Thyroid gland (tissue), 4 donors: Measurements from ENCODE around the gene MET. TPM values are rescaled to one million over a fixed set of nuclear protein-coding genes. Genes with fewer than 3 reads are reported as not detected.
A peak's percentile ranks its signal among the peaks of the same experiment; 100 is the strongest.

Source experiments
- DNase-seq, 2 donors: peaks; one replicate each; pipeline ENCODE4 v3.0.0-alpha.2; 2019
- H3K27ac ChIP-seq, 3 donors: fragments of 200-600 bp; sonication (generic); 1 replicate in 2 of 3; 2 replicates in 1 of 3; pipeline ENCODE4 v1.5.1; 2016 to 2019; ENCODE audit warnings: mild to moderate bottlenecking in 1 of 3, moderate library complexity in 1 of 3
- H3K27me3 ChIP-seq: fragments of 200-600 bp; sonication (generic); one replicate; pipeline ENCODE4 v1.5.1; 2019
- H3K36me3 ChIP-seq, 2 donors: fragments of 200-600 bp; sonication (generic); one replicate each; pipeline ENCODE4 v1.5.1; 2016 to 2019
- H3K4me1 ChIP-seq, 2 donors: fragments of 200-600 bp; sonication (generic); one replicate each; pipeline ENCODE4 v1.5.1; 2017 to 2019
- H3K4me3 ChIP-seq, 3 donors: fragments of 200-600 bp; sonication (generic); replicated peaks in 1 of 3; 1 replicate in 2 of 3; 2 replicates in 1 of 3; pipeline ENCODE4 v1.5.1; 2016; ENCODE audit warnings: mild to moderate bottlenecking in 1 of 3
- H3K9me3 ChIP-seq: fragments of 200-600 bp; sonication (generic); one replicate; pipeline ENCODE4 v1.5.1; 2017
- CTCF ChIP-seq, 6 experiments: fragments of 200-600 bp in 3 of 6; fragments of 450-650 bp in 3 of 6; sonication (generic) in 3 of 6; IDR thresholded peaks; one replicate each; pipeline ENCODE4 v1.5.1; 2016 to 2019; ENCODE audit warnings: antibody characterized with exemption in 6 of 6, mild to moderate bottlenecking in 2 of 6, inconsistent platforms in 1 of 6, moderate library complexity in 1 of 6
- POLR2A ChIP-seq, 2 donors: fragments of 450-650 bp; IDR thresholded peaks; one replicate each; pipeline ENCODE4 v1.6.1; 2017; ENCODE audit warnings: antibody characterized with exemption in 2 of 2, mild to moderate bottlenecking in 2 of 2, moderate library complexity in 1 of 2
- WGBS, 2 donors: methylation state at CpG; one replicate each; pipeline ENCODE4 v1.1.5; 2017; 5-methylcytosine and 5-hydroxymethylcytosine counted together
- intact Hi-C: fragments of 100-400 bp; cut with DNase I; formaldehyde crosslinking; loops from one replicate; pipeline ENCODE4 v1.15.1; 2023
- total RNA-seq, 4 donors: library from RNA; depleted of rRNA; stranded (reverse); fragments of >200 nt; gene quantifications; one replicate each; pipeline ENCODE4 v1.2.3, GENCODE V29; 2016

The MET gene
- total RNA-seq, 4 donors from 2014 or later = 41.5 to 59.6 (median 52.7) TPM

GRCh38 chr7:116762971-116763370 is 91.0 kb downstream of the MET start:
- 96% methylated on average over 1 of the region's 1 CpG for WGBS, 2 donors
- DNase-seq = no peak
- TF ChIP-seq POLR2A (IDR thresholded peaks at IDR 0.05) (no peak), CTCF (IDR thresholded peaks at IDR 0.05) (no peak)
- no peaks in the 10 kb centered on the region for H3K9me3 ChIP-seq
- no peak overlapping the region for H3K4me3 ChIP-seq
- no peaks in the 10 kb centered on the region for H3K27me3 ChIP-seq
- no peaks in the 10 kb centered on the region for H3K4me1 ChIP-seq
- H3K27ac ChIP-seq = no peak overlapping the region
- intact Hi-C loops = no loop called here
- no peaks in the 10 kb centered on the region for H3K36me3 ChIP-seq

GRCh38 chr7:116763647-116764046 is 91.7 kb downstream of the MET start:
- WGBS, 2 donors = 92 to 98% methylated on average over 1 of the region's 1 CpG
- TF ChIP-seq CTCF (IDR thresholded peaks at IDR 0.05) (no peak), POLR2A (IDR thresholded peaks at IDR 0.05) (no peak)
- intact Hi-C loops = no loop called here

GRCh38 chr7:116766881-116767280 is 94.9 kb downstream of the MET start:
- Histone ChIP-seq H3K27me3 (no peaks in the 10 kb centered on the region), H3K27ac (no peak overlapping the region), H3K4me3 (no peak overlapping the region), H3K9me3 (no peaks in the 10 kb centered on the region), H3K36me3 (no peaks in the 10 kb centered on the region), H3K4me1 (peaks cover 4 to 7% of the 10 kb centered on the region in 2 donors)
- TF ChIP-seq POLR2A (IDR thresholded peaks at IDR 0.05) (no peak), CTCF (IDR thresholded peaks at IDR 0.05) (no peak)
- intact Hi-C loops = no loop called here
- no peak for DNase-seq
- 91 to 93% methylated on average over 3 of the region's 3 CpGs for WGBS, 2 donors

More at GRCh38 chr7:116763647-116764046, 91.7 kb downstream of the MET start:
- no peaks in the 10 kb centered on the region for H3K27me3 ChIP-seq
- H3K36me3 ChIP-seq = no peaks in the 10 kb centered on the region
- no peaks in the 10 kb centered on the region for H3K4me1 ChIP-seq
- H3K4me3 ChIP-seq = no peak overlapping the region
- DNase-seq = no peak
- H3K9me3 ChIP-seq = no peaks in the 10 kb centered on the region
- H3K27ac ChIP-seq = no peak overlapping the region

GRCh38 chr7:116769546-116769945 is 97.5 kb downstream of the MET start:
- Histone ChIP-seq H3K27ac (no peak overlapping the region), H3K9me3 (no peaks in the 10 kb centered on the region), H3K27me3 (no peaks in the 10 kb centered on the region), H3K4me3 (no peak overlapping the region), H3K4me1 (peaks cover 7 to 8% of the 10 kb centered on the region in 2 donors), H3K36me3 (no peaks in the 10 kb centered on the region)
- 69 to 78% methylated on average over 3 of the region's 3 CpGs for WGBS, 2 donors
- intact Hi-C loops = no loop called here
- TF ChIP-seq POLR2A (IDR thresholded peaks at IDR 0.05) = no peak
- no peak for DNase-seq

- intact Hi-C loops = no loop called here
- H3K36me3 ChIP-seq = no peaks in the 10 kb centered on the region
- H3K4me3 ChIP-seq = no peak overlapping the region
- no peak for DNase-seq
- TF ChIP-seq CTCF (IDR thresholded peaks at IDR 0.05) (no peak), POLR2A (IDR thresholded peaks at IDR 0.05) (no peak)
- no peaks in the 10 kb centered on the region for H3K27me3 ChIP-seq
- no peaks in the 10 kb centered on the region for H3K9me3 ChIP-seq
- WGBS, 2 donors = 86 to 96% methylated on average over 1 of the region's 1 CpG
- no peak overlapping the region for H3K27ac ChIP-seq
- peaks cover 7 to 8% of the 10 kb centered on the region in 2 donors for H3K4me1 ChIP-seq
Observed at GRCh38 chr7:116770941-116771340, 98.9 kb downstream of the MET start.

- H3K36me3 ChIP-seq = no peaks in the 10 kb centered on the region
- no peaks in the 10 kb centered on the region for H3K9me3 ChIP-seq
- peak overlapping the region in 1 of 3 donors; percentile 29 for H3K27ac ChIP-seq
- peak in 1 of 2 donors; percentile 15 for DNase-seq
- WGBS, 2 donors = 43 to 54% methylated on average over 7 of the region's 7 CpGs
- intact Hi-C loops = no loop called here
- no peaks in the 10 kb centered on the region for H3K27me3 ChIP-seq
- no peak overlapping the region for H3K4me3 ChIP-seq
- peaks cover 7 to 8% of the 10 kb centered on the region in 2 donors for H3K4me1 ChIP-seq
- TF ChIP-seq POLR2A (IDR thresholded peaks at IDR 0.05) (no peak), CTCF (IDR thresholded peaks at IDR 0.05) (no peak)
Observed at GRCh38 chr7:116771640-116772039, 99.6 kb downstream of the MET start.
